NCI-H1092 treated with DMSO at 0.1 percent for 48 hours (cell line): Measurements from ENCODE around the gene CT47A7.
"Not testable (repeated sequence)": the region's sequence is repeated elsewhere in the genome, so short reads cannot be mapped to it uniquely, and the experiment has no call there.

Source experiments
- DNase-seq: peaks from one replicate; lab custom pipeline; 2025; lab: John Stamatoyannopoulos, UW

The CT47A7 gene

GRCh38 chrX:120956500-120956899, at the start of gene CT47A7:
Gene CT47A7 (minus strand): TSS chrX:120956600. CDS start chrX:120956345, 255 bp downstream.
- DNase-seq = not testable (repeated sequence)

- peak; percentile 24 for DNase-seq
Measured at GRCh38 chrX:121000589-121000988, 44.2 kb upstream of the CT47A7 start.

- no peak for DNase-seq
Measured at GRCh38 chrX:120999413-120999812, 43.0 kb upstream of the CT47A7 start.

GRCh38 chrX:120985660-120986059, 29.3 kb upstream of the CT47A7 start, which contains the start of gene CT47A1:
Gene CT47A1 (minus strand): TSS chrX:120985760. CDS start chrX:120985529, 231 bp downstream.
- not testable (repeated sequence) for DNase-seq
